Upper lobe of right lung (tissue), 1 donor: ENCODE results near the gene FBLIM1. TPM values are rescaled to one million over a fixed set of nuclear protein-coding genes. Genes with fewer than 3 reads are reported as not detected.
"Not testable (repeated sequence)": the region's sequence is repeated elsewhere in the genome, so short reads cannot be mapped to it uniquely, and the experiment has no call there.

Experiments
- ATAC-seq: fragments of 200-7000 bp; cut with Tn5 transposase; one replicate; pipeline ENCODE4 v1.9.1; 2020; ENCODE audit warnings: mild to moderate bottlenecking, moderate library complexity
- DNase-seq: peaks from one replicate; pipeline ENCODE4 v3.0.0-alpha.2; 2020
- H3K27ac ChIP-seq: fragments of 200-600 bp; one replicate; pipeline ENCODE4 v1.8.0; 2022
- H3K27me3 ChIP-seq: fragments of 200-600 bp; one replicate; pipeline ENCODE4 v1.8.0; 2022; ENCODE audit warnings: mild to moderate bottlenecking
- H3K36me3 ChIP-seq: fragments of 200-600 bp; one replicate; pipeline ENCODE4 v1.8.0; 2022
- H3K4me1 ChIP-seq: fragments of 200-600 bp; one replicate; pipeline ENCODE4 v1.8.0; 2022
- H3K4me3 ChIP-seq: fragments of 200-600 bp; one replicate; pipeline ENCODE4 v1.8.0; 2022; ENCODE audit warnings: mild to moderate bottlenecking
- H3K9me3 ChIP-seq: fragments of 200-600 bp; one replicate; pipeline ENCODE4 v1.8.0; 2022
- CTCF ChIP-seq: fragments of 200-600 bp; IDR thresholded peaks from one replicate; pipeline ENCODE4 v1.8.0; 2022; ENCODE audit warnings: antibody characterized with exemption
- intact Hi-C: fragments of 100-400 bp; cut with DNase I; formaldehyde crosslinking; loops from one replicate; pipeline ENCODE4 v1.11.0; 2022
- total RNA-seq: library from RNA; stranded (reverse); fragmentation: NEBNext Ultra II Directional; extraction: Animal tissue kit (Norgen Biotek cat#: 25700); gene quantifications from one replicate; pipeline ENCODE4 v1.2.1, GENCODE V29; 2021
- donor health status: DM: no; HTN: yes; CAD: no; lungs with severe emphysema.

The FBLIM1 gene
- total RNA-seq, 1 donor from 2014 or later = 39.0 TPM

GRCh38 chr1:15820478-15820877 lies 61.9 kb downstream of the FBLIM1 start:
- no peaks in the 10 kb centered on the region for H3K27me3 ChIP-seq
- intact Hi-C loops = no loop called here
- no peak for DNase-seq

GRCh38 chr1:15825800-15826199 lies 67.2 kb downstream of the FBLIM1 start:
- ATAC-seq = peak; percentile 22
- Histone ChIP-seq H3K36me3 (no peaks in the 10 kb centered on the region), H3K27me3 (no peaks in the 10 kb centered on the region), H3K4me1 (no peaks in the 10 kb centered on the region), H3K4me3 (no peak overlapping the region), H3K27ac (no peak overlapping the region), H3K9me3 (no peaks in the 10 kb centered on the region)
- no peak for DNase-seq
- TF ChIP-seq CTCF = no peak
- intact Hi-C loops = no loop called here

More at GRCh38 chr1:15820478-15820877, 61.9 kb downstream of the FBLIM1 start:
- ATAC-seq = no peak
- Histone ChIP-seq H3K9me3 (no peaks in the 10 kb centered on the region), H3K27ac (no peak overlapping the region), H3K36me3 (no peaks in the 10 kb centered on the region), H3K4me3 (no peak overlapping the region), H3K4me1 (peaks cover 5% of the 10 kb centered on the region)
- TF ChIP-seq CTCF = no peak

- Histone ChIP-seq H3K9me3 (no peaks in the 10 kb centered on the region), H3K36me3 (no peaks in the 10 kb centered on the region), H3K27me3 (no peaks in the 10 kb centered on the region), H3K27ac (no peak overlapping the region), H3K4me1 (no peaks in the 10 kb centered on the region), H3K4me3 (no peak overlapping the region)
- intact Hi-C loops = no loop called here
- ATAC-seq (no peak), DNase-seq (peak; percentile 13)
- no peak for TF ChIP-seq CTCF
Observed at GRCh38 chr1:15826810-15827507, 68.4 kb downstream of the FBLIM1 start.

GRCh38 chr1:15827567-15827966 lies 69.0 kb downstream of the FBLIM1 start:
- DNase-seq, H3K36me3 ChIP-seq, ATAC-seq, H3K9me3 ChIP-seq, H3K4me1 ChIP-seq, intact Hi-C loops, H3K27me3 ChIP-seq, H3K4me3 ChIP-seq, H3K27ac ChIP-seq: not testable (repeated sequence)

- DNase-seq = peak; percentile 48
- peaks cover 12% of the 10 kb centered on the region for H3K4me1 ChIP-seq
- H3K27me3 ChIP-seq, H3K27ac ChIP-seq, H3K9me3 ChIP-seq, ATAC-seq, H3K4me3 ChIP-seq, H3K36me3 ChIP-seq, intact Hi-C loops: not testable (repeated sequence)
Observed at GRCh38 chr1:15828931-15829330, 70.3 kb downstream of the FBLIM1 start.

GRCh38 chr1:15830258-15830657 lies 71.7 kb downstream of the FBLIM1 start:
- H3K4me3 ChIP-seq = no peak overlapping the region
- TF ChIP-seq CTCF = no peak
- H3K36me3 ChIP-seq = no peaks in the 10 kb centered on the region
- intact Hi-C loops = no loop called here
- DNase-seq (no peak), ATAC-seq (no peak)
- peaks cover 12% of the 10 kb centered on the region for H3K4me1 ChIP-seq
- no peaks in the 10 kb centered on the region for H3K27me3 ChIP-seq
- no peak overlapping the region for H3K27ac ChIP-seq
- H3K9me3 ChIP-seq = no peaks in the 10 kb centered on the region
